Neural crest cell (in vitro differentiated cells): ENCODE results near the gene SHISA7. TPM values are rescaled to one million over a fixed set of nuclear protein-coding genes. Genes with fewer than 3 reads are reported as not detected.

Source experiments
- DNase-seq: peaks from one replicate; pipeline ENCODE4 v3.0.0; 2021; ENCODE audit warnings: low read depth, mixed read lengths, low spot score
- H3K27ac Mint-ChIP-seq: one replicate; pipeline ENCODE4 v1.8.0; 2021; ENCODE audit warnings: mild to moderate bottlenecking, mixed read lengths; ENCODE audit not compliant: unreplicated experiment
- H3K27me3 Mint-ChIP-seq: 2 replicates; pipeline ENCODE4 v1.8.0; 2021; ENCODE audit warnings: low read depth, mild to moderate bottlenecking, mixed read lengths
- H3K36me3 Mint-ChIP-seq: 2 replicates; pipeline ENCODE4 v1.8.0; 2021; ENCODE audit warnings: low read depth, mild to moderate bottlenecking, mixed read lengths
- H3K4me1 Mint-ChIP-seq: 2 replicates; pipeline ENCODE4 v1.8.0; 2021; ENCODE audit warnings: mixed read lengths
- H3K4me3 Mint-ChIP-seq: one replicate; pipeline ENCODE4 v1.8.0; 2021; ENCODE audit warnings: mild to moderate bottlenecking, mixed read lengths
- H3K9me3 Mint-ChIP-seq: 2 replicates; pipeline ENCODE4 v1.8.0; 2021; ENCODE audit warnings: mixed read lengths
- CTCF ChIP-seq: fragments of 200-600 bp; sonication (generic); conservative IDR thresholded peaks from 2 replicates; pipeline ENCODE4 v1.5.0; 2021; ENCODE audit warnings: antibody characterized with exemption, mild to moderate bottlenecking
- total RNA-seq: library from RNA; stranded (reverse); gene quantifications from 2 replicates; pipeline ENCODE4 v1.2.1, GENCODE V29; 2021

Gene SHISA7
- total RNA-seq, 1 donor from 2014 or later: 0.54 TPM

GRCh38 chr19:55479045-55479444 is 35.9 kb upstream of the SHISA7 start:
- Mint-ChIP-seq H3K9me3 (no peaks in the 10 kb centered on the region), H3K27ac (peak overlapping the region; percentile 78), H3K36me3 (no peaks in the 10 kb centered on the region), H3K4me3 (peak overlapping the region; percentile 99), H3K4me1 (peaks cover 37% of the 10 kb centered on the region), H3K27me3 (peaks cover 4% of the 10 kb centered on the region)
- no peak for DNase-seq
- TF ChIP-seq CTCF: no peak

- Mint-ChIP-seq H3K4me3 (peak overlapping the region; percentile 99), H3K36me3 (no peaks in the 10 kb centered on the region), H3K9me3 (no peaks in the 10 kb centered on the region), H3K27ac (no peak overlapping the region), H3K27me3 (peaks cover 4% of the 10 kb centered on the region), H3K4me1 (peaks cover 43% of the 10 kb centered on the region)
- DNase-seq: no peak
- no peak for TF ChIP-seq CTCF
These were observed 35.3 kb upstream of the SHISA7 start for GRCh38 chr19:55478364-55478763.

- no peaks in the 10 kb centered on the region for H3K9me3 Mint-ChIP-seq
- H3K4me3 Mint-ChIP-seq: peak overlapping the region; percentile 99
- DNase-seq: no peak
- H3K27me3 Mint-ChIP-seq: peaks cover 4% of the 10 kb centered on the region
- H3K4me1 Mint-ChIP-seq: peaks cover 47% of the 10 kb centered on the region
- no peak for TF ChIP-seq CTCF
- H3K36me3 Mint-ChIP-seq: no peaks in the 10 kb centered on the region
- H3K27ac Mint-ChIP-seq: no peak overlapping the region
These were observed 34.8 kb upstream of the SHISA7 start for GRCh38 chr19:55477905-55478304.

- H3K27me3 Mint-ChIP-seq: peaks cover 4% of the 10 kb centered on the region
These were observed 33.1 kb upstream of the SHISA7 start, which contains the start of gene ZNF628 for GRCh38 chr19:55476100-55476775. Gene ZNF628 (plus strand): TSS chr19:55476617. CDS start chr19:55479911, 3,294 bp downstream.

More at GRCh38 chr19:55476100-55476775, 33.1 kb upstream of the SHISA7 start, which contains the start of gene ZNF628:
- H3K9me3 Mint-ChIP-seq: no peaks in the 10 kb centered on the region
- peaks cover 47% of the 10 kb centered on the region for H3K4me1 Mint-ChIP-seq
- H3K36me3 Mint-ChIP-seq: no peaks in the 10 kb centered on the region
- H3K27ac Mint-ChIP-seq: peak within 1 kb of the TSS; percentile 97
- peak within 1 kb of the TSS; percentile 99 for H3K4me3 Mint-ChIP-seq
- DNase-seq: peak; percentile 95
- TF ChIP-seq CTCF: no peak
